HTERT RPE-1 (cell line): ENCODE data around the gene EXOSC1.
"Not testable (repeated sequence)": the region's sequence is repeated elsewhere in the genome, so short reads cannot be mapped to it uniquely, and the experiment has no call there.

Experiments used
- in situ Hi-C: fragments of 300-500 bp; cut with MboI; formaldehyde crosslinking; loops from 4 replicates; pipeline ENCODE4 v1.14.3; 2020; ENCODE audit warnings: low sequenced_read_pairs

Gene EXOSC1

GRCh38 chr10:97459933-97460332 lies 14.1 kb upstream of the EXOSC1 start:
- in situ Hi-C loops, result no loop called here

- in situ Hi-C loops, result no loop called here
These were observed 13.3 kb upstream of the EXOSC1 start for GRCh38 chr10:97459111-97459510.

GRCh38 chr10:97456686-97457065 lies 10.9 kb upstream of the EXOSC1 start:
- in situ Hi-C loops, result no loop called here

- in situ Hi-C loops, result no loop called here
These were observed 10.4 kb upstream of the EXOSC1 start for GRCh38 chr10:97456034-97456685.

GRCh38 chr10:97454330-97455036 lies 8.7 kb upstream of the EXOSC1 start:
- in situ Hi-C loops, result no loop called here

GRCh38 chr10:97452352-97452751 lies 6.5 kb upstream of the EXOSC1 start:
- in situ Hi-C loops, result no loop called here

GRCh38 chr10:97451605-97452004 lies 5.8 kb upstream of the EXOSC1 start:
- in situ Hi-C loops, result no loop called here

GRCh38 chr10:97450828-97451227 lies 5.0 kb upstream of the EXOSC1 start:
- in situ Hi-C loops, result no loop called here

GRCh38 chr10:97445357-97445721 lies 467 bp downstream of the EXOSC1 start:
- in situ Hi-C loops, result no loop called here

- in situ Hi-C loops, result no loop called here
These were observed 1.6 kb downstream of the EXOSC1 start for GRCh38 chr10:97444212-97444611.

- in situ Hi-C loops, result no loop called here
These were observed 3.5 kb downstream of the EXOSC1 start for GRCh38 chr10:97442277-97442676.

GRCh38 chr10:97435211-97435610 lies 10.6 kb downstream of the EXOSC1 start:
- in situ Hi-C loops, result no loop called here

GRCh38 chr10:97434557-97434956 lies 11.2 kb downstream of the EXOSC1 start:
- in situ Hi-C loops, result no loop called here

- in situ Hi-C loops, result no loop called here
These were observed 11.8 kb downstream of the EXOSC1 start for GRCh38 chr10:97434055-97434454.

GRCh38 chr10:97428572-97428981 lies 17.2 kb downstream of the EXOSC1 start:
- in situ Hi-C loops, result no loop called here

- in situ Hi-C loops, result no loop called here
These were observed 18.1 kb downstream of the EXOSC1 start for GRCh38 chr10:97427571-97428179.

- in situ Hi-C loops, result no loop called here
These were observed 18.8 kb downstream of the EXOSC1 start for GRCh38 chr10:97426776-97427570.

GRCh38 chr10:97425964-97426775 lies 19.6 kb downstream of the EXOSC1 start, which contains the start of gene PGAM1:
Gene PGAM1, plus strand, starts transcription at chr10:97426191. Its CDS starts 117 bp downstream, at chr10:97426308.
- in situ Hi-C loops, result no loop called here

GRCh38 chr10:97423757-97424098 lies 22.1 kb downstream of the EXOSC1 start:
- in situ Hi-C loops, result not testable (repeated sequence)

GRCh38 chr10:97416565-97416964 lies 29.2 kb downstream of the EXOSC1 start:
- in situ Hi-C loops, result no loop called here

- in situ Hi-C loops, result no loop called here
These were observed 32.9 kb downstream of the EXOSC1 start for GRCh38 chr10:97412891-97413304.
